HepG2 (cell line): ENCODE data around the gene PARP3.
"Not testable (repeated sequence)": the region's sequence is repeated elsewhere in the genome, so short reads cannot be mapped to it uniquely, and the experiment has no call there.

Source experiments
- BHLHE40 ChIP-seq: IDR thresholded peaks from 2 replicates; pipeline ENCODE4 v1.6.1; 2011; ENCODE audit warnings: low read length, improper control_type of control experiment
- FOXA1 ChIP-seq, 2 experiments: fragments of 450-650 bp in 1 of 2; sonication (generic) in 1 of 2; formaldehyde crosslinking in 1 of 2; IDR thresholded peaks; 2 replicates each; pipeline versions ENCODE4 v1.4.0 to v1.6.1; 2016 to 2020; ENCODE audit warnings: missing genetic modification reagents in 1 of 2
- GATAD2A ChIP-seq: IDR thresholded peaks from 2 replicates; pipeline ENCODE4 v1.6.1; 2016
- HES4 ChIP-seq: sonication (generic); formaldehyde crosslinking; IDR thresholded peaks from 2 replicates; pipeline ENCODE4 v1.9.0; 2021; ENCODE audit warnings: mild to moderate bottlenecking, missing genetic modification reagents, borderline replicate concordance
- TF ChIP-seq, protein P1 (sequence below): sonication (generic); formaldehyde crosslinking; IDR thresholded peaks from 2 replicates; pipeline ENCODE4 v1.8.0; 2022; ENCODE audit warnings: mild to moderate bottlenecking, missing genetic modification reagents, moderate library complexity

- not testable (repeated sequence) for TF ChIP-seq BHLHE40; GATAD2A (CRISPR knock-in tag); HES4; FOXA1 (IDR thresholded peaks at IDR 0.05); FOXA1 (CRISPR knock-in tag; IDR thresholded peaks at IDR 0.05)
- TF ChIP-seq, protein P1, sequence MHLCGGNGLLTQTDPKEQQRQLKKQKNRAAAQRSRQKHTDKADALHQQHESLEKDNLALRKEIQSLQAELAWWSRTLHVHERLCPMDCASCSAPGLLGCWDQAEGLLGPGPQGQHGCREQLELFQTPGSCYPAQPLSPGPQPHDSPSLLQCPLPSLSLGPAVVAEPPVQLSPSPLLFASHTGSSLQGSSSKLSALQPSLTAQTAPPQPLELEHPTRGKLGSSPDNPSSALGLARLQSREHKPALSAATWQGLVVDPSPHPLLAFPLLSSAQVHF (CRISPR knock-in tag), result not testable (repeated sequence)
These were observed 51.5 kb downstream of the PARP3 start for GRCh38 chr3:51993657-51994056.
